ENCODE measurements around the gene FRMD4A.

The FRMD4A gene

DNA sequence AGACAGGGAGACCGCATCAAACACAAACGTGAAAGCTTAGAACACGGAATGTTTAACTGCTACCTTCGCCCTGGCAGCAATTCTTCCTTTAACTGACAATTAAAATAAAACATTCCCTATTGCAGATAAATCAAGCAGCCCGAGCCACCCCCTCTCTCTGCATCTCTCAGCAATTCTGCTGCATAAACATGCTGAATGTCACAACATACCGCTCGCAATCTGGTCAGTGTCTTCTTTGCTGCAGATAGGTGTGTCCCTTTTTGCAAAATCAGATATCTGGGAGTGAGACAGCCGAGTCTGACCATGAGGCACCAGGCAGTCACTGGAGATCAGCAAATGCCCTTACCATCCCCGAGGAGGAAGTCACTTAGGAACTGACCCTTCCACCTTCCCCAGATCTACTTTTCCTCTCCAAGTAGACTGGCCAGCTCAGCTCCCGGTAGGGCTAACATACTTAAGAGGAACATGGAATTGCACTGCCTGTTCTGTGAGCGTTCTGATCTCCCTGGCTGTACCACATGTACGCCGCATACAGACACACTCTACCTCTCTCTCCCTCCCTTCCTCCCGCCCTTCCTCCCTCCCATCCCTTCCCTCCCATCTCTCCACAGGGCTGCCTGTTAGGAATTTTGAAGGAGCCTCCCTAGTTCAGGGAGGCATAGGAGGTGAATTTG, at the start of gene FRMD4A:
Gene FRMD4A, minus strand, starts transcription at position 537 of the 674 bp plus-strand sequence.
- no peak for DNase-seq (ENCODE audit: low read depth)

DNA sequence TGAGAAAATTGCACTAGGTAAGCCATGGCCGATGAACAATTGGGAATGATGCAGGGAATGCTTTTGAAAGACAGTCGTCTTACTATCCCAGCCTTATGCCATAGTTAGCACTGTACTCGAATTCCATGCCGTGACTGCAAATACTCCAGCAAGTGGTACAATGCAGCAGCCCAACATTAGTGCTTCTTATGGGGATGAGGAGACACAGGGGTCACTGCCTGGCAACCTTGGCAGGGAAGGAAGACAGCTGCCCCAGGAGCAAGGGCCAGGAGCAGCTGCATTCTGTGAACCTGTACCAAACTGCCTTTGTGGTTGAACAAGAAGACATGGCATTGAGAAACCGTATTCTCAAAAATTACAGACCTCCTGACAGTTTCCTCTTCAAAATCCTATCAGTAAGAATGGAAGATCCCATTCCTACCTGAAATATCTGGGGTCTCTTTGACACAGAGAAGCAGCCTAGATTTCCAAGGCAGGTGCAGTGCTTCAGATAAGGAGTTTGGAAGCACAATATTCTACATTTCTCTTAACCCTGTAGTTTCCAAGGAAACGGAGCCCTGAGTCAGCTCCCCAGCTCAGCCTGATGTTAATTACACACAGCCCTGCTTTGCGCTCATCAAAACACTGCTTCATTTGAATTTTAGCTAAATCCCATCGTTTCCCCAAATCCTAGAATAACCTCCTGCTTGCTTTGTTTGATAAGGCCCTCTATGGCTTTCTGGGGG, 49.0 kb upstream of the FRMD4A start:
- no peak for DNase-seq (ENCODE audit: low read depth)

DNA sequence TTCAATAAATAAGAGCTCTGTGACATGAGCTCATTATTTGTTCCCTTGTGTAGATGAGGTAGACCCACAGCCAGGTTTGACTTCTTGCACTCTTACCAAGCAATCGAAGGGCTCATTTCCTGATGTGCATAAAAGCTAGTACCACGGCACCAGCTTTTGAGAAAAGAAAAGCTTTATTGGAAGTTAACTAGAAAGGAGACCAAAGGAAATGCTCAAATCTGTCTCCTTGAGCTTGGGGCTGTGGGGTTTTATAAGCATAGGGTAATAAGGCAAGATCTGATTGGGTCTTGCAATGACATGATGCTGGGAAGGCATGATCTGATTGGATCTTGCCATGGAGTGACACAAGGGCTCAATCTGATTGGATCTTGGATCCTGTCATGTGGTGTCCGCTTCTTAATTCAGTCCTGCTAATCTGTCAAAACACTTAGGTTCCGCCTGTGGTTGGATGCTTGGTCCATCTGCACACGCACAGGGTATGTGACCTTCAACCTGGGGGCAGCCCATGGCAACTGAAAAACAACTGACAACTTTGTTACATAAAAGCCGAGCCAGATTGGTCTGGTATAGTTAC, 47.8 kb upstream of the FRMD4A start:
- DNase-seq (ENCODE audit: low read depth) = no peak

DNA sequence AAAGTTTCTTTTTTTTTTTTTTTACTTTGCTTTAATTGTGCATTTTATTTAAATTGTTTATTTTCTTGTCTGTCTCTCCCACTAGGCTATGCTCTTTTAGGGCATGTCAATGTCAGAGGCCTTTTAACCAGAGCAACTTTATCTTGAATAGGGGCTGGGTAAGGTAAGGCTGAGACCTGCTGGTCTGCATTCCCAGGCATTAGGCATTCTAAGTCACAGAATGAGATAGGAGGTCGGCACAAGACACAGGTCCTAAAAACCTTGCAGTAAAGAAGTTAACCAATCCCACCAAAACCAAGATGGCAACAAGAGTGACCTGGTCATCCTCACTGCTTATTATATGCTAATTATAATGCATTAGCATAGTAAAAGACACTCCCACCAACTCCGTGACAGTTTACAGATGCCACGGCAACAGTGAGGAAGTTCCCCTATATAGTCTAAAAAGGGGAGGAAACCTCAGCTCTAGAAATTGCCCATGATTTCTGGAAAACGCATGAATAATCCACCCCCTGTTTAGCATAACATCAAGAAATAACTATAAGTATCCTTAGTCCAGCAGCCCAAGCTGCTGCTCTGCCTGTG, 47.0 kb upstream of the FRMD4A start:
- DNase-seq (ENCODE audit: low read depth) = no peak

DNA sequence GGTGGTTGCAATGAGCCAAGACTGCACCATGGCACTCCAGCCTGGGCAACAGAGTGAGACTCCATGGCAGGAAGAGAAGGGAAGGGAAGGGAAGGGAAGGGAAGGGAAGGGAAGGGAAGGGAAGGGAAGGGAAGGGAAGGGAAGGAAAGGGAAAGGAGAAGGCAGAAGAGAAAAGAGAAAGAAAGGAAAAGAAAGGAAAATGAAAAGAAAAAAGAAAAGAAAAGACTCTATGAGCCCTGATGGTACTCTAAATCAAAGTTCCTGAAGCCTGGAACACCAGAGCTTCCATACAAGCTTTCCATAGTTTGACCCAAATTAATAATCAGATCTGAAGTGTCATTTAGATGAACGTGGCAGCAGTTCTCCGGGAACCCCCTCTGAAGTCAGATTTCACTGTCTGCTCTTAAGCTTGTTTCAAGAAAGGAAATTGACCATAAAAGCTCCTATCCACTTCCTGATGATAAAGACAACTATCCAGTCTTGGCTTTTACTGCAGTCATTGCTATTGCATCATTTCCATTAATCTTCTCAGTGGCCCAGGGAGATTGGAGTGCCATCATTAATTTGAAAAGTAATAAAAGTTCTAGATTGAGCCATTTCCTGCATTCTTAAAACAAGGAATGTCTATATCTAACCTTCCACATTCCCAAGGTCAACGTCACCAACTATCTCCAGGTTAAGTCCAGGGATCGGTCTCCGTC, 44.2 kb upstream of the FRMD4A start:
- DNase-seq (ENCODE audit: low read depth) = no peak

DNA sequence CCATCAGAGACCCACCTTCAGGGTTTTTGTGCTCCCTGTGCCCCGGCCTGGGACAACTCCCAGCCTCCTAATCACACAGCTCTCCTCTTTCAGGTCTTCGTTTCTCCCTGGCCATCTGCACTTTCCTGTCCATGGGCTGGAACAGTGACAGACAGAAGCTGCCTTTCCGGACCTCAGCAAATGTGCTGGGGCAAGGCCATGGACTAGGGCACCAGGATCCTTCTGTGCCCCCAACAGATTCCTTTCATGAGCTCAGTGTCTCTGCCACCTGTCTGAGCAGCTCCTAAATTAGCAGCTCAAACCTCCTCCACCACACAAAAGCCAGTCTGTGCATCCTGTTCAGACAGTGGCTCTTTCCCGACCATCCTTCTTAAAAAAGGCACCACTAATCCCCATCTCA, 41.9 kb upstream of the FRMD4A start:
- no peak for DNase-seq (ENCODE audit: low read depth)

DNA sequence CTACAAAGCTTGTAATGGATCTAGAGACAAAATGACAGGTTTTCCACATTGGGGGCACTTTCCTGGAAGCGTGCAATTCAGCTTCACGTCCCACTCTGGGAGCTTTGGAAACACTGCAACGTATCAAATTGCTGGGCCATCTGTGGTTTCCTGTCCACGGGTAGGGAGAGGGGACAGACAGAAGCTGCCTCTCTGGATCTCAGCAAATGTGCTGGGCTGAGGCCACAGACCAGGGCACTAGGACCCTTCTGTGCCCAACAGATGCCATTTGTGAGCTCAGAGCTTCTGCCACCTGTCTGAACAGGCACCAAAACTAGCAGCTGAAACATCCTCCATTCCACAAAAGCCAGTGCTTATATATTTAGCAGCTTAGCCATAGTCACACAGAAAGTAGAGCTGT, 40.9 kb upstream of the FRMD4A start:
- DNase-seq (ENCODE audit: low read depth) = no peak

DNA sequence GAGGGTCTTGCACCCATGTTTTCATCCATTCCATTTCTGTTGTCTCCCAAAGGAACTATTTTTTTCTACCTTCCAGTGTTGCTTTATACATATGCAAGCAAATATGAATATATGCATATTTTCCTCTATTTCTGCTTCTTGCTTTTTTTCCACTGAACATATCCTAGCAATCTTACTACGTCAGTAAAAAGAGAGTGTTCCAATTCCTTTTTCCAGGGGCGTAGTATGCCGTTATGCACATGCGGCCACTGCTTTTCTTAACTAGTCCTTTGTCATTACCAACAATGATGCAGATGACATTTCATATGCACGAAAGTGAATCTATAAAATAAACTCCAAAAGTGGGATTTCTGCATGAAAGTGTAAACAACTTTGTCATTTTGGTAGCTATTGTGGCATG, 40.2 kb upstream of the FRMD4A start:
- no peak for DNase-seq (ENCODE audit: low read depth)

DNA sequence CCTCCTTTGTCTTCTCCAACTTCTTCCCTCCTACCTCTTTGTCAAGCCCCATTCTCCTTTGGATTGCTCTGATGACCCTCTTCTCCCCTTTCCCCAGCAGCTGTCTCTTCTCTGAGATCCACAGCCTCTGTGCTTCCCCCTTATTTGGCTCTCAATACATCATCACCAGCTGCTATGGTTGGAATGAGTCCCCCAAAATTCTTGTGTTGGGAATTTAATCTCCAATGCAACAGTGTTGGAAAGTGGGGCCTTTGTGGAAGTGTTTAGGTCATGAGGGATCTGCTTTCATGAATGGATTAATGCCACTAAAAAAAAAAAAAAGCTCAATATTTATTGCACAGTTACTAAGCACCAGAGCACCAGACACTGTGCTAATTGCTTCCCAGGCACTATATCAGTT, 39.2 kb upstream of the FRMD4A start:
- no peak for DNase-seq (ENCODE audit: low read depth)

DNA sequence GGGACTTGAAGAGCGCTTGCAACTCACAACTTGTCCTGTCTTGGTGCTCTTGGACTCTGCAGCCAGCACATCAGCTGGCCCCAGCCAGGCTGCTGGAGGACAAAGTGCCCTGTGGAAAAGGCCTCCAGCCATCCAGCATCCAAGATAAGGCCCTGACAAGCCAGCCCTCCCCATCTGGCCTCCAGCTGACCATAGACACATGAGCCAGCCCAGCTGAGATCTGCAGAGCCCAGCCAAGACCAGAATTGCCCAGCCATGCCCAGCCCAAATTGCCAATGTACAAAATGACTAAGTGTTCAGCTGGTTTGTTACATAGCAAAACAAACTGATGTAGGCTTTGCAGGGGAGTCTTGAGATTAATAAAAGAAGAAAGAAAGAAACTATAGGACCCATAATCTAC, 36.0 kb upstream of the FRMD4A start:
- no peak for DNase-seq (ENCODE audit: low read depth)

DNA sequence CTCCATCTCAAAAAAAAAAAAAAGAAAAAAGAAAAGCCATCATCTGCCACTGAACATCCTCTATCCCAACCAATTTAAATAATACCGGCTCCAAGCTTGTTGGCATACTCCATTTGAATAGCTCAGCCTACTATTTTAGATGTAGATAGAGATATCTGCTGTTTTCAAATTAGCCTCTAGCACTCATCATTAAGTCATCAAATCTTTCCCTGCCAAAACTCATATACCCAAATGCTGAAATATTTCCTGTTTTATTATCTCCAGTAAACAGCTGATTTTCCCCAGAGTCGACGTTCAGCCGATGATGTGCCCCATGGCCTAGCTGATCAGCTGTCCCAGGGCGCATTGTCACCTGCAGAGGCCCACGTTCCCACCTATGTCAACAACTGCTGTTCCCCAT, 34.5 kb upstream of the FRMD4A start:
- no peak for DNase-seq (ENCODE audit: low read depth)

DNA sequence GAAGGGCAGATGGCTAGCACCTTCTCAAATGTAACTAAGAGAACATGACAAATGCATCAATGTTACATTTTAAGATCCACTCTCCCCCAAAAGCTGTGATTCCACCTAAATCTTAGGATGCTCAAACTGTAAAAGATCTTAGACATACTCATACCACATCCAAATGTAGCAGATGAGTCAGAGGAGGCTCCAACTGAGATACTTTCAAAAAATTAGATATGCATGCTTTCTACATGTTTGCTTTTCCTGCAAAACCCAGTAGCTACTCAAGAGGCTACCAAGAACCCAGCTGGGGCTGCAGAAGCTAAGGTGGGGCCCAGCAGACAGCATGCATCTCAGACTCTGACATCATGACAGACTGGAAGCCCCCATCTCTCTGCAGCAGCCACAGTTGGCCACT, 31.4 kb upstream of the FRMD4A start:
- no peak for DNase-seq (ENCODE audit: low read depth)

DNA sequence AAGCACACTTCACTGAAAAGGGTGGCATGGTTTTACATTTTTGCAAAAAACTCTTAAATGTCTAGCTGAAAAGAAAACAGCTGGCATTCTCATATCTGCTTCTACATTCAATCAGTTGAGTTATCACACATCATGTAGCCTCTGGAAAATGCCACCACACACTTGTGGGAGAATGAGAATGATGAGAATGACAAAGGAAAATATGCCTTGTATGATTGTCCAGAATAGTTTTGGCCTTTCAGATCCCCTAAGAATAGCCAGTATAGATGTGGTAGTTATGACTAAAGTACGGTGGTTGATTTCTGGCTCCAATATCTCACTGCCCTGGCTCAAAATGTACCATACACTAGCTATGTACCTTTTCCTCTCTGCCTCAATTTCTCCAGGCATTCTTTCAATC, 30.2 kb upstream of the FRMD4A start:
- DNase-seq (ENCODE audit: low read depth) = no peak

DNA sequence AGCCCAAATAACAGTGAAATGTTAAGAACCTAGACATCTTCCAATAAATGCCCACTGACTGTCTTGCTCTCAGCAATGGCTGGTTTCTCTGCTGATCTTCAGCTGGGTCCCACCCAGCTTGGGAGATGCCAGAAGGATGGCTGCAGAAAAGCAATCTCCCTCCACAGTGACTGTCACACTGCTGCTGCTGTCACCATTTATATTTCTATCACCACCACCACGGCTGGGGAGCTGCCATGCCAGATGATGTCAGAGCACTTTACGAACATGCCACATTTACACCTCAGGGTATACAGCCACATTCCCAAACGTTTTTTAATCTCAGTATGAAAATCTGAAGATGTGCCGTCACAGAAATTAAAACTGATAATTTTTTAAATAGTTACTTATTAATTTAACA, 29.8 kb upstream of the FRMD4A start:
- no peak for DNase-seq (ENCODE audit: low read depth)

DNA sequence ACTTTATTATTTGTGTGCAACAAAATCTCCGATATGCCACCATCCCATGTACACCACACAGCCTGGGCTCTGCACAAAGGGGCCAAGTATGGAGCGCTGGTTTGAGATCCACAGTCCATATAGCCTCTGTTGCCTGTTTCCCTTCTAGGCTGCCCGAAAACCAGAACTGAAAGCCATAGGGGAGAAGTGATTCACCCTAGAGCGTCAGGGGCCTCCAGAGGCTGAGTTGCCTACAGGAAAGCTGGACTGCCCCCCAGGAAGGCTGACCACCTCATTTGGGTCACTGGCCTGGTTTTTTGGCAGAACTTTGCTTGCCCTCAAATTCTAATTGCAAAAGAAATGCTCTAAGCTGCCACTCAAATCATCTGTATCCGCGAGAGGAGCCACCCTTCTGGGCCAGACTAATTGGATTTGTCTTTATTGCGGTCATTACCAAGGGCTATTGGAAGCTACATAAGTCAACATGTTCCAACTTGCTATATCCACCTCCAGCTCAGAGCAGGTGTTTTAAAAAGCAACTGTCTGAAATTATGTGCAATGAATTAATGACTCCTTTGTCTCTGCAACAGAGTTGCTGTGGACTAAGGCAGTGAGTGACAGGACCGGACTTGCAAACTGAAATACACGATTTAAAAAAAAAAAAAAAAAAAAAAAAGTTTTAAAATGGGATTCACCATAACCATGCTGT, 28.3 kb upstream of the FRMD4A start:
- DNase-seq (ENCODE audit: low read depth) = no peak

DNA sequence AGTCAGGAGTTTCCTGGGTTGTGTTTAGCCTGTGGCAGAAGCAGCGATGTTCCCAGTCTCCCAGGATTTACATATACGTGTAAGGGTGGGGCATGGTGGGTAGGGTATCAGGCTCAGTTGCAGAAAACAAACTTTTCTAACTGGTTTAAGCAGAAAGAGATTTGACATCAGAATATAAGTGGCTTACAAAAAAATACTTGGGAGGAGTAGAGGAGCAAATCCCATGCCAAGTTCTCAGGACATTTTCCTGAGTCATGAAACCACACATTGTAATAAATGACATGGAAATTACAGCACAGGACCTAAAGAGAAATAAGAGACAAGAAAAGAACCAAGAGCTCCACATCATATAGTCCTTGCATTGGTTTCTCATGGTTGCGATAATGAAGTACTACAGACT, 26.2 kb upstream of the FRMD4A start:
- DNase-seq (ENCODE audit: low read depth) = no peak

DNA sequence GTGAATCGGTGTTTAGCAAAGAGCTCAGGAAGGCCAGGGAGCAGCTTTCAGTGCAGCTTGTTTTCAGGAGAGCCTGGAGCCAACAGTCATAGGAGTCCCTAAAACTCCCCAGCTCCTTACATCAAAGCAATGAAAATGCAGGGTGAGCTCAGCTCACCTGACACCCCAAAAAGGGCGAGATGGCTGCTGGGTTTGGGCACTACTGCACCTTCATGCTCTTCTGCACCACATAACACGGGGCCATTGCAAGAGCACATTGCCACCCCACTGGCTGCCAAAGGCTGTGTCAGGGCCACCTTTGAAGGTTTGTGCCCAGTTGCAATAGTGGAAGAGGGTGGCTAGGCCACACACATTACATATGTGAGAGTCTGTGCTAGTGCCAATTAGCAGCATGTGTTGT, 25.0 kb upstream of the FRMD4A start:
- DNase-seq (ENCODE audit: low read depth) = no peak

DNA sequence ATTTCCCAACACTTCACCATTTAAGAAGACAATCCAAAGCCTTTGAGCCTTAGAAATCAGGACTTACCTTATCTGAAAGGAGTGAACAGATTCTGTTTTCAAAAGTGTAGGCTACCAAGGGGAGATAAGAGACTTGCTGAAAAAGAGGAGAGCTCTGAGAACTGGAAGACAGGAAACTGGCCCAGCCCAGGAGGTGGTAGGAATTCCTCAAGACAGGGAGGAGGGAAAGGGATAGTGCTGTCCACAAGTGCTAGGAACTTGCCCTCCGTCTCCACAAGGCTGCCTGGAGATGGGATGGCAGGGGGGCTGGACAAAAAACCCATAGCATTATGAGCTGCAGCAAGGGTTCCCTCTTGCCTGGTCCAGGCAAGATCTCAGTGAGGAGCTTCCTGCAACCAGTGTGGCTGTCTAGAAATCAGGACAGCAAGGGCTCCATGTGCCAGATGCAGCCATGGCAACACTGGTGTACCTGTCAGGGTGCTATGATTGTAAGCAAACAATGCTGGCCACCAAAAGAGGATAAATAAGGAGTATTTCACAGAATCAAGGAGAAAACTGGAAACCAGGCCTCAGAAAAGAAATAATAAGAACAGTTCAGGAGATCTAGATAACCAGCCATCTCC, 22.7 kb upstream of the FRMD4A start:
- no peak for DNase-seq (ENCODE audit: low read depth)

DNA sequence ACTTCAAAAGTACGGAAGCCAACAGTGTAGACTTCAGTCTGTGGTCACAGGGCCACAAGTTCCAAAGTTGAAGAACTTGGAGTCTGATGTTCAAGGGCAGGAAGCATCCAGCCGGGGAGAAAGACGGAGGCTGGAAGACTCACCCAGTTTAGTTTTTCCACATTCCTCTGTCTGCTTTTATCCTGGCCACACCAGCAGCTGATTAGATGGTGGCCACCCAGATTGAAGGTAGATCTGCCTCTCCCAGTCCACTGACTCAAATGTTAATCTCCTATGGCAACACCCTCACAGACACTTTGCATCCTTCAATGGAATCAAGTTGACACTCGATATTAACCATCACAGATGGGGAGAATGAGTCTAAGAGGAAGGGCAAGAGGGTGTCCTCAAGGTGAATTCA, 19.3 kb upstream of the FRMD4A start:
- no peak for DNase-seq (ENCODE audit: low read depth)

DNA sequence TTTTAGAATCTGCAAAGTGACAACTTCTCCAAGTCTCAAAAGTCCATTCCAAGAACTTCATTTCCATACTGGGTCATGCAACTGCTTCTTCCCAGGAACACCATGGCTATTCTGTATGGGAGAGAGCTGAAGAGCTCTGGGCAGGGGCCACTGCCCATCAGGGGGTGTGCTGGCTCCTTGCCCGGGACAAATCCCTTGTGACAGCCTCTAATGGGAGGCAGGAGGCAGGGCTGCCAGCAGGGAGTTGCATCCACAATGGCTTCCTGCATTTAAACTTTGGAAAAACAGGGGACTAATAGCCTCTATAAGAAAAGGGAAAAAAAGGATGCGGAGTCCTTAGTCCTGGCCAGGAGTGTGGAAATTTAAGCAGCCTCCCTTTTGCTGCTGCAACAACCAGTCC, 18.4 kb upstream of the FRMD4A start:
- DNase-seq (ENCODE audit: low read depth) = no peak

DNA sequence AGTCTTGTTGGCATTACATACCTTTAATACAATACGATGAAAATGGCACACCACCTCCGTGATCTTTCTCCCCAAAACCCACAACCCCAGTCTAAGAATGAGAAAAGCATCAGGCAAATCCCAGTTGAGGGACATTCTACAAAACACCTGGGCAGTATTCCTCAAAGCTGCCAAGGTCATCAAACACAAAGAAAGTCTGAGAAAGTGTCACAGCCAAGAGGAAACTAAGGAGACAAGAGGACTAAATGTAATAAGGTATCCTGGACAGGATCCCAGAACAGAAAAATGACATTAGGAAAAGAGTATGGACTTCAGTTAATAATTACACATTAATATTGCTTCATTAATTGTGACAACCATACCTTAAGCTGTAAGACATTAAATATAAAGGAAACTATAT, 14.5 kb upstream of the FRMD4A start:
- no peak for DNase-seq (ENCODE audit: low read depth)

Data from HS-5 (cell line).